Smooth muscle cell (in vitro differentiated cells): ENCODE measurements around the gene ODAD4. TPM values are rescaled to one million over a fixed set of nuclear protein-coding genes. Genes with fewer than 3 reads are reported as not detected.

ENCODE experiments used
- DNase-seq: peaks from one replicate; lab custom pipeline; 2025; ENCODE audit not compliant: unreplicated experiment; lab: John Stamatoyannopoulos, UW
- H2AFZ ChIP-seq: fragments of 200-600 bp; sonication (generic); 2 replicates; pipeline ENCODE4 v1.6.0; 2016; ENCODE audit warnings: antibody characterized with exemption, low read depth, mild to moderate bottlenecking
- H3F3A ChIP-seq: fragments of 200-600 bp; sonication (generic); 2 replicates; pipeline ENCODE4 v1.6.0; 2017; ENCODE audit warnings: antibody characterized with exemption, low read depth
- H3K27ac ChIP-seq: fragments of 200-600 bp; sonication (generic); 2 replicates; pipeline ENCODE4 v1.5.1; 2016; ENCODE audit warnings: low read depth, mild to moderate bottlenecking
- H3K27me3 ChIP-seq: fragments of 200-600 bp; sonication (generic); 2 replicates; pipeline ENCODE4 v1.6.1; 2016; ENCODE audit warnings: low read depth, mild to moderate bottlenecking
- H3K36me3 ChIP-seq: fragments of 200-600 bp; sonication (generic); 2 replicates; pipeline ENCODE4 v1.5.1; 2016; ENCODE audit warnings: low read depth
- H3K4me1 ChIP-seq: fragments of 200-600 bp; sonication (generic); 2 replicates; pipeline ENCODE4 v1.5.1; 2016; ENCODE audit warnings: low read depth
- H3K4me2 ChIP-seq: fragments of 200-600 bp; sonication (generic); 2 replicates; pipeline ENCODE4 v1.6.0; 2016; ENCODE audit warnings: mild to moderate bottlenecking
- H3K4me3 ChIP-seq: fragments of 200-600 bp; sonication (generic); 2 replicates; pipeline ENCODE4 v1.5.1; 2016; ENCODE audit warnings: mild to moderate bottlenecking
- H3K79me2 ChIP-seq: fragments of 200-600 bp; sonication (generic); 2 replicates; pipeline ENCODE4 v1.6.0; 2016; ENCODE audit warnings: low read depth, mild to moderate bottlenecking
- H3K9ac ChIP-seq: fragments of 200-600 bp; sonication (generic); 2 replicates; pipeline ENCODE4 v1.6.0; 2016; ENCODE audit warnings: low read depth
- H3K9me3 ChIP-seq: fragments of 200-600 bp; sonication (generic); replicated peaks from 2 replicates; pipeline ENCODE4 v1.5.1; 2016; ENCODE audit warnings: low read depth
- H4K20me1 ChIP-seq: fragments of 200-600 bp; sonication (generic); 2 replicates; pipeline ENCODE4 v1.6.0; 2016; ENCODE audit warnings: low read depth
- WGBS: methylation state at CpG from one replicate; pipeline ENCODE4 v1.1.7; 2016; ENCODE audit warnings: low lambda C conversion rate; 5-methylcytosine and 5-hydroxymethylcytosine counted together
- polyA plus RNA-seq: library from polyadenylated mRNA; unstranded; fragments of >200 nt; fragmentation: Nextera tagmentation; extraction: Ambion mirVana; gene quantifications from 2 replicates; pipeline ENCODE4 v1.2.1, GENCODE V29; 2016
- total RNA-seq: library from RNA; depleted of rRNA; stranded (reverse); fragments of >200 nt; gene quantifications from 2 replicates; pipeline ENCODE4 v1.2.3, GENCODE V29; 2014
- TF ChIP-seq, protein P1 (sequence below): fragments of 200-600 bp; sonication (generic); IDR thresholded peaks from 2 replicates; pipeline ENCODE4 v1.5.1; 2017; ENCODE audit warnings: borderline replicate concordance, mild to moderate bottlenecking, antibody characterized with exemption; ENCODE audit not compliant: insufficient read depth, poor library complexity, severe bottlenecking

ODAD4 gene
- total and polyA plus RNA-seq, 2 experiments from 2014 or later = 1.5 to 3.2 TPM

DNA sequence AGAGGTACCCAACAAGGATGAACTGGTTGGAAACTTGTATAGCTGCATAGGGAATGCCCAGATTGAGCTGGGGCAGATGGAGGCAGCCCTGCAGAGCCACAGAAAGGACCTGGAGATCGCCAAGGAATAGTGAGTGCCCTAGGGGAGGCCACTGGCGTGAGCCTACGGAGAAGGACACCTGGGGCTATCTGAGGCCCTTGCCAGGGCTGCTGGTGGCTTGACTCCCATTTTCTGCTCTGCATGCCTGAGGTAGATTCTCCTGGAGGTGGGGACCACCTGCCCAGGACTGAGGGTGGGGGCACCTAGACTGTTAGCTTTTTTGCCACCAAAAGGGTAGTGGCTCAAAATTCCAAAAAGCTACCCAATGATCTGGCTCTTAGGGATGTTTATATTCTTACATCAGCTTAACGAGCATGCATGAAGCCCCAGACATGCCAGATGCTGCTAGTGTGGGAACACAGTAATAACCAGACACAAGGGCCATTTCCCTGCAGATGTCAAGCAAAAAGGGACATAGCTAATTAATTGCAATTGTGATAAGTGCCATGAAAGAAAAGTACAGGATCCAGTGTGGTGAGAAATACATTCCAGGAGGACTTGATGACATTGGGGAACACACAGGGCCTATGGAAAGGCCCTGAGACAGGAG, 8.8 kb downstream of the ODAD4 start:
- Histone ChIP-seq H3K4me3 (no peak overlapping the region), H2AFZ (no peak overlapping the region), H3K9me3 (no peaks in the 10 kb centered on the region), H3K4me1 (no peaks in the 10 kb centered on the region), H3K27me3 (no peaks in the 10 kb centered on the region), H3K27ac (no peak overlapping the region), H3K9ac (no peak overlapping the region), H3K79me2 (no peaks in the 10 kb centered on the region), H4K20me1 (no peaks in the 10 kb centered on the region), H3K4me2 (no peak overlapping the region), H3F3A (no peaks in the 10 kb centered on the region), H3K36me3 (no peaks in the 10 kb centered on the region)
- WGBS = 84% methylated on average over 4 of the region's 4 CpGs
- TF ChIP-seq, protein P1, sequence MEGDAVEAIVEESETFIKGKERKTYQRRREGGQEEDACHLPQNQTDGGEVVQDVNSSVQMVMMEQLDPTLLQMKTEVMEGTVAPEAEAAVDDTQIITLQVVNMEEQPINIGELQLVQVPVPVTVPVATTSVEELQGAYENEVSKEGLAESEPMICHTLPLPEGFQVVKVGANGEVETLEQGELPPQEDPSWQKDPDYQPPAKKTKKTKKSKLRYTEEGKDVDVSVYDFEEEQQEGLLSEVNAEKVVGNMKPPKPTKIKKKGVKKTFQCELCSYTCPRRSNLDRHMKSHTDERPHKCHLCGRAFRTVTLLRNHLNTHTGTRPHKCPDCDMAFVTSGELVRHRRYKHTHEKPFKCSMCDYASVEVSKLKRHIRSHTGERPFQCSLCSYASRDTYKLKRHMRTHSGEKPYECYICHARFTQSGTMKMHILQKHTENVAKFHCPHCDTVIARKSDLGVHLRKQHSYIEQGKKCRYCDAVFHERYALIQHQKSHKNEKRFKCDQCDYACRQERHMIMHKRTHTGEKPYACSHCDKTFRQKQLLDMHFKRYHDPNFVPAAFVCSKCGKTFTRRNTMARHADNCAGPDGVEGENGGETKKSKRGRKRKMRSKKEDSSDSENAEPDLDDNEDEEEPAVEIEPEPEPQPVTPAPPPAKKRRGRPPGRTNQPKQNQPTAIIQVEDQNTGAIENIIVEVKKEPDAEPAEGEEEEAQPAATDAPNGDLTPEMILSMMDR = no peak
- DNase-seq = no peak

- no peaks in the 10 kb centered on the region for H3K9me3 ChIP-seq
- no peak for DNase-seq
- TF ChIP-seq, protein P1 = no peak
- H3K4me2 ChIP-seq = no peak overlapping the region
- H3K9ac ChIP-seq = no peak overlapping the region
- H3K27ac ChIP-seq = no peak overlapping the region
- no peaks in the 10 kb centered on the region for H3K79me2 ChIP-seq
- no peaks in the 10 kb centered on the region for H3K4me1 ChIP-seq
- H3F3A ChIP-seq = no peaks in the 10 kb centered on the region
- H2AFZ ChIP-seq = no peak overlapping the region
- H3K4me3 ChIP-seq = no peak overlapping the region
- 91% methylated on average over 6 of the region's 6 CpGs for WGBS
- H4K20me1 ChIP-seq = no peaks in the 10 kb centered on the region
- H3K36me3 ChIP-seq = no peaks in the 10 kb centered on the region
- no peaks in the 10 kb centered on the region for H3K27me3 ChIP-seq
These were observed 9.3 kb downstream of the ODAD4 start for GRCh38 chr17:41939693-41940090.

DNA sequence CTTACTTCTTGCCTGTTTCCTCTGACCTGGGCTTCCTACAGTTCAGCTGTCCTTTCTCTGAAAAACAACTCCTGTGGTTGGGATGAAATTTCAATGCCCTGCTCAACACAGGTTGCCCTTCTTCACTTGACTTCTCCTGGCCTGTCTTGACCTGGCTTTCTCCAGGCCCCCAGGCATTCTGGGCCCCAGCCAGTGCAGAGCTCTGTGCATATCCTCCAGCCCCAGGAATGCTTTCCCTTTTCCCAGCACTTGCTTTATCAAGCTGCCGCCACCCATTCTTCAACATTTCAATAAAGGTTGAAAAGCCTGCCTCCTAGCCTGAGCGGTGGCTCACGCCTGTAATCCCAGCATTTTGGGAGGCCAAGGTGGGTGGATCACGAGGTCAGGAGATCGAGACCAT, 10.8 kb downstream of the ODAD4 start:
- no peak for DNase-seq
- no peaks in the 10 kb centered on the region for H3K4me1 ChIP-seq
- TF ChIP-seq, protein P1 = no peak
- H3K9ac ChIP-seq = no peak overlapping the region
- H3F3A ChIP-seq = no peaks in the 10 kb centered on the region
- no peak overlapping the region for H3K27ac ChIP-seq
- no peak overlapping the region for H3K4me2 ChIP-seq
- no peak overlapping the region for H2AFZ ChIP-seq
- H3K9me3 ChIP-seq = no peaks in the 10 kb centered on the region
- H4K20me1 ChIP-seq = no peaks in the 10 kb centered on the region
- WGBS = 94% methylated on average over 5 of the region's 5 CpGs
- no peaks in the 10 kb centered on the region for H3K79me2 ChIP-seq
- H3K4me3 ChIP-seq = no peak overlapping the region
- H3K36me3 ChIP-seq = no peaks in the 10 kb centered on the region
- no peaks in the 10 kb centered on the region for H3K27me3 ChIP-seq
